Effector memory CD4-positive, alpha-beta T cell (primary cell): ENCODE data around the gene TAF4.
"Not testable (repeated sequence)": the region's sequence is repeated elsewhere in the genome, so short reads cannot be mapped to it uniquely, and the experiment has no call there.

Source experiments
- DNase-seq, 3 donors: peaks; one replicate each; pipeline ENCODE4 v3.0.0-alpha.2; 2020
- H3K27ac ChIP-seq: 2 replicates; pipeline ENCODE4 v1.7.0; 2013; ENCODE audit warnings: mild to moderate bottlenecking, low read length, moderate library complexity; ENCODE audit not compliant: insufficient read depth, poor library complexity, severe bottlenecking
- H3K27me3 ChIP-seq: replicated peaks from 2 replicates; pipeline ENCODE4 v1.7.0; 2013; ENCODE audit warnings: mild to moderate bottlenecking, low read length; ENCODE audit not compliant: insufficient read depth, control insufficient read depth, poor library complexity, severe bottlenecking
- H3K36me3 ChIP-seq: 2 replicates; pipeline ENCODE4 v1.7.0; 2013; ENCODE audit warnings: mild to moderate bottlenecking, low read length, moderate library complexity; ENCODE audit not compliant: control insufficient read depth, insufficient read depth
- H3K4me1 ChIP-seq: 2 replicates; pipeline ENCODE4 v1.7.0; 2013; ENCODE audit warnings: low read length, mild to moderate bottlenecking; ENCODE audit not compliant: control insufficient read depth, insufficient read depth, poor library complexity, severe bottlenecking
- H3K4me3 ChIP-seq: 2 replicates; pipeline ENCODE4 v1.7.0; 2013; ENCODE audit warnings: low read length, low read depth, mild to moderate bottlenecking; ENCODE audit not compliant: insufficient read depth, poor library complexity, severe bottlenecking
- H3K9me3 ChIP-seq: 2 replicates; pipeline ENCODE4 v1.7.0; 2013; ENCODE audit warnings: mild to moderate bottlenecking, low read length, moderate library complexity; ENCODE audit not compliant: control insufficient read depth

Gene TAF4

GRCh38 chr20:62080249-62080990 lies 14.7 kb upstream of the TAF4 start:
- Histone ChIP-seq H3K4me3 (no peak overlapping the region), H3K27ac (no peak overlapping the region), H3K36me3 (no peaks in the 10 kb centered on the region), H3K4me1 (no peaks in the 10 kb centered on the region), H3K9me3 (peaks cover 5% of the 10 kb centered on the region), H3K27me3 (no peaks in the 10 kb centered on the region)
- no peak for DNase-seq

- no peaks in the 10 kb centered on the region for H3K36me3 ChIP-seq
- H3K4me3 ChIP-seq, result no peak overlapping the region
- no peak for DNase-seq
Observed at GRCh38 chr20:62079166-62079565, 13.5 kb upstream of the TAF4 start.

GRCh38 chr20:62073323-62073722 lies 7.6 kb upstream of the TAF4 start:
- no peak for DNase-seq
- no peak overlapping the region for H3K27ac ChIP-seq
- H3K4me1 ChIP-seq, result no peaks in the 10 kb centered on the region
- H3K27me3 ChIP-seq, result no peaks in the 10 kb centered on the region
- H3K9me3 ChIP-seq, result peaks cover 12% of the 10 kb centered on the region
- no peak overlapping the region for H3K4me3 ChIP-seq
- H3K36me3 ChIP-seq, result no peaks in the 10 kb centered on the region

More at GRCh38 chr20:62079166-62079565, 13.5 kb upstream of the TAF4 start:
- H3K9me3 ChIP-seq, result peaks cover 5% of the 10 kb centered on the region
- no peaks in the 10 kb centered on the region for H3K27me3 ChIP-seq
- H3K27ac ChIP-seq, result no peak overlapping the region
- no peaks in the 10 kb centered on the region for H3K4me1 ChIP-seq

- Histone ChIP-seq H3K4me1 (peaks cover 13% of the 10 kb centered on the region), H3K9me3 (peaks cover 12% of the 10 kb centered on the region)
- DNase-seq, H3K27ac ChIP-seq, H3K27me3 ChIP-seq, H3K4me3 ChIP-seq, H3K36me3 ChIP-seq: not testable (repeated sequence)
Observed at GRCh38 chr20:62071669-62072430, 6.2 kb upstream of the TAF4 start.

GRCh38 chr20:62069741-62070216 lies 4.1 kb upstream of the TAF4 start:
- Histone ChIP-seq H3K9me3 (peaks cover 7% of the 10 kb centered on the region), H3K27me3 (no peaks in the 10 kb centered on the region), H3K4me1 (peaks cover 14% of the 10 kb centered on the region), H3K36me3 (no peaks in the 10 kb centered on the region), H3K4me3 (no peak overlapping the region), H3K27ac (no peak overlapping the region)
- no peak for DNase-seq

GRCh38 chr20:62068997-62069396 lies 3.3 kb upstream of the TAF4 start:
- H3K27ac ChIP-seq, result no peak overlapping the region
- no peak overlapping the region for H3K4me3 ChIP-seq
- H3K9me3 ChIP-seq, result peaks cover 6% of the 10 kb centered on the region
- H3K36me3 ChIP-seq, result no peaks in the 10 kb centered on the region
- peaks cover 18% of the 10 kb centered on the region for H3K4me1 ChIP-seq
- no peak for DNase-seq
- H3K27me3 ChIP-seq, result no peaks in the 10 kb centered on the region

- no peak overlapping the region for H3K27ac ChIP-seq
- no peaks in the 10 kb centered on the region for H3K27me3 ChIP-seq
- H3K4me1 ChIP-seq, result peaks cover 30% of the 10 kb centered on the region
- H3K9me3 ChIP-seq, result no peaks in the 10 kb centered on the region
- H3K4me3 ChIP-seq, result no peak overlapping the region
- no peak for DNase-seq
- H3K36me3 ChIP-seq, result no peaks in the 10 kb centered on the region
Observed at GRCh38 chr20:62067547-62068260, 2.0 kb upstream of the TAF4 start.

GRCh38 chr20:62066983-62067433 lies 1.3 kb upstream of the TAF4 start:
- H3K27ac ChIP-seq, result peak overlapping the region; percentile 63
- no peak for DNase-seq
- peaks cover 34% of the 10 kb centered on the region for H3K4me1 ChIP-seq

GRCh38 chr20:62066339-62066982 lies 780 bp upstream of the TAF4 start:
- H3K36me3 ChIP-seq, result no peaks in the 10 kb centered on the region
- peak in 1 of 3 donors; percentile 32 for DNase-seq
- H3K27me3 ChIP-seq, result no peaks in the 10 kb centered on the region

More at GRCh38 chr20:62066983-62067433, 1.3 kb upstream of the TAF4 start:
- Histone ChIP-seq H3K36me3 (no peaks in the 10 kb centered on the region), H3K4me3 (peak overlapping the region; percentile 84), H3K27me3 (no peaks in the 10 kb centered on the region), H3K9me3 (no peaks in the 10 kb centered on the region)

More at GRCh38 chr20:62066339-62066982, 780 bp upstream of the TAF4 start:
- Histone ChIP-seq H3K27ac (peak overlapping the region; percentile 63), H3K4me1 (peaks cover 34% of the 10 kb centered on the region), H3K4me3 (peak overlapping the region; percentile 84), H3K9me3 (no peaks in the 10 kb centered on the region)
